Measurements from ENCODE around the gene RETNLB. TPM values are rescaled to one million over a fixed set of nuclear protein-coding genes. Genes with fewer than 3 reads are reported as not detected.

Gene RETNLB
- total RNA-seq, result not detected in 2 replicates

GRCh38 chr3:108757404-108757982 is at the start of gene RETNLB:
Gene RETNLB, minus strand, starts transcription at chr3:108757410. Its CDS starts 225 bp downstream, at chr3:108757185.

Other genes with a start within 250 kb of the RETNLB start
- under 0.01 and 0.06 TPM in 2 replicates for gene MYH15, start 246.8 kb downstream of the RETNLB start, total RNA-seq
- gene CIP2A, start 168.0 kb downstream of the RETNLB start, total RNA-seq, result 19.6 and 26.0 TPM in 2 replicates
- 3.2 and 6.3 TPM in 2 replicates for gene DZIP3, start 167.7 kb downstream of the RETNLB start, total RNA-seq
- not detected in 2 replicates for gene TRAT1, start 65.4 kb upstream of the RETNLB start, total RNA-seq
- gene GUCA1C, start 196.5 kb upstream of the RETNLB start, total RNA-seq, result not detected in 2 replicates

All from bladder microvascular endothelial cell (primary cell).